RKO (cell line): ENCODE results near the gene KPNA1.
"Not testable (repeated sequence)": the region's sequence is repeated elsewhere in the genome, so short reads cannot be mapped to it uniquely, and the experiment has no call there.

ENCODE experiments used
- DNase-seq: peaks from one replicate; pipeline ENCODE4 v3.0.0-alpha.2; 2016; ENCODE audit warnings: low spot score

Gene KPNA1

GRCh38 chr3:122519693-122520092 is 5.0 kb upstream of the KPNA1 start:
- DNase-seq = peak; percentile 28

GRCh38 chr3:122516846-122517360 is 2.2 kb upstream of the KPNA1 start:
- DNase-seq = no peak

GRCh38 chr3:122515870-122516269 is 1.1 kb upstream of the KPNA1 start:
- no peak for DNase-seq

GRCh38 chr3:122515020-122515468 is 305 bp upstream of the KPNA1 start:
- DNase-seq = no peak

- DNase-seq = peak; percentile 86
These were observed 1.2 kb downstream of the KPNA1 start for GRCh38 chr3:122513386-122514122.

DNA sequence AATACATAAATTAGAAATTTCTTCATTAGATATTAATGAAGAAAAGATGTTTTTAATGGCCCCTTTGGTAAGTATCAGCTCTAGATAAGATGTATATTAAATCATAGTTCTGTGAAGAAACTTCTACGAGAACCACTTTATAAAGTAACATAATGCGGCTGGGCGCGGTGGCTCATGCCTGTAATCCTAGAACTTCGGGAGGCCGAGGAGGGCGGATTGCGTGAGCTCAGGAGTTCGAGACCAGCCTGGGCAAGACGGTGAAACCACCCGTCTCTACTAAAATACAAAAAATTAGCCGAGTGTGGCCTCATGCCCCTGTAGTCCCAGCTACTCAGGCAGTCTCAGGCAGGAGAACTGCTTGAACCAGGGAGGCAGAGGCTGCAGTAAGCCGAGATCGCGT is 2.5 kb downstream of the KPNA1 start:
- no peak for DNase-seq

GRCh38 chr3:122510878-122511535 is 3.7 kb downstream of the KPNA1 start:
- no peak for DNase-seq

- DNase-seq = not testable (repeated sequence)
These were observed 5.8 kb downstream of the KPNA1 start for GRCh38 chr3:122508944-122509343.

DNA sequence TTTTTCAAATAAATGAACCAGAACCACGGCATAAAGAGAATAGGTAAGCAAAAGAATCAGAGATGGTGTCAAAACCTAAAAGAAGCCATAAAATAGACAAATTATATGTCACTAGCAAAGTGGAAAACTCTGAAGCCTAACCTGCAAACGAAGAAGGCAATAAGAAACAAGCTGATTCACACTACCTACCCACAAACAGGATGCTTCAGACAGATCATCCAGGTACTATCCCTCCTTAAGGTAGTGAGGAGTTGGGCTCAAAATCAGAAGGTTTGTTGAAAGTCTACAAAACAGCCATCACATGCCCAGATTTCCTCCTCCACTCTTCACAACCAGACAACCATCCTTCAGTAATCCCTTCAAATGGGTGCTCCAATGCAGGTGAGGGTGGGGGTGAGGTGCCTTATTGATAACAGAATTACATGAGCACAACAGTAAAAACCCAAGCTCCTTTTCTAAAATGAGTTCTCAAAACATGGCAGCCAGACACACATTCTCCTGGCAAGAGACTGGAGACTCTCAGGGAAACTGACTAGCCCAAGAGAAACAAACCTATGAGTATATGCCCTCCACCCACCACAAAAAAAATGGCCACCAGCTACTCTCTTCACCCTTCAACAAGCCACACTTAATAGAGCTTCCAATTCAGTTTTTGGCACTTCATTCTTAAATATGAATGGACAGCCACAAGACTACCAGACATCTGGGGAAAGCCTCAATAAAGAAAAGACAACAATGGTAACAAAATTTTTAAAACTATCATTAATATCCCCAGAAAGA is 6.4 kb downstream of the KPNA1 start:
- no peak for DNase-seq

- no peak for DNase-seq
These were observed 8.3 kb downstream of the KPNA1 start for GRCh38 chr3:122506450-122506849.

DNA sequence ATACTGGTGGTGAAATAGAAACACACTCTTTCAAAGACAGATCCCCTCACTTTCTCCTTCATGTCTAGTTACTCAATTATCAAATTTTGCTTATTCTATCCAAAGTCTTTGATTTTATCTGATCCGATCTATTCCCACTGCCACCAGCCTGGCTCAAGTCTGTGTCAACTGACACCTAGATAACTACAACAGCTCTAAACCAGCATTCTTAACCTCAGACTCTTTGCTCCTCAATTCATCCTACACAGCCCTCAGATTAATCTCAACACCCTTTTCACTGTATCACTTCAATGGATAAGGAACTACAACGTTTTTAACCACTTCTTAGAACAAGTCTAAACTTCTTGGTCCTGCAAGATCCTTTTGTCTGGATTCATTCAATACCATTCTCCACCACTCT is 9.1 kb downstream of the KPNA1 start:
- no peak for DNase-seq

- DNase-seq = no peak
These were observed 11.8 kb downstream of the KPNA1 start for GRCh38 chr3:122502941-122503340.

GRCh38 chr3:122502139-122502538 is 12.6 kb downstream of the KPNA1 start:
- no peak for DNase-seq

DNA sequence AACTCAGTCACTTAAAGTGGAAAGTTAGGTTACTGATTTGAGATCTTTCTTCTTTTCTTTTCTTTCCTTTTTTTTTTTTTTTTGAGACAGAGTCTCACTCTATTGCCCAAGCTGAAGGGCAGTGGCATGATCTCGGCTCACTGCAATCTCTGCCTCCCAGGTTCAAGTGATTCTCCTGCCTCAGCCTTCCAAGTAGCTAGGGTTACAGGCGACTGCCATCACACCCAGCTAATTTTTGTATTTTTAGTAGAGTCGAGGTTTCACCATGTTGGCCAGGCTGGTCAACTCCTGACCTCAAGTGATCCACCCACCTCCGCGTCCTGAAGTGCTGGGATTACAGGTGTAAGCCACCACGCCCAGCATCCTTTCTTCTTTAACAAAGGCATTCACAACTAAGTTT is 13.8 kb downstream of the KPNA1 start:
- DNase-seq = not testable (repeated sequence)

DNA sequence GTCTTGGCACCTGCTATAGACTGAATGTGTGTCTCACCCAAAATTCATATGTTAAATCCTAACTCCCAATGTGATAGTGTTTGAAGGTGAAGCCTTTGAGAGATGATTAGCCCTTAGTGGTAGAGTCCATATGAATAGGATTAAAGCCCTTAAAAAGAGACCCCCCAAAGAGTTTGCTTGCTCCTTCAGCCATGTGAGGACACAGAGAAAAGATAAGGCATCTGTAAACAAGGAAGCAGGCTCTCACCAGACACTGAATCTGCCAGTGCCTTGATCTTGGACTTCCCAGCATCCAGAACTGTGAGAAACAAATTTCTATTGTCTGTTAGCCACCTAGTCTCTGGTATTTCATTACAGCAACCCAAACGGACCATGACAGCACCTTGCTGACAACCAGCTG is 16.6 kb downstream of the KPNA1 start:
- DNase-seq = no peak

DNA sequence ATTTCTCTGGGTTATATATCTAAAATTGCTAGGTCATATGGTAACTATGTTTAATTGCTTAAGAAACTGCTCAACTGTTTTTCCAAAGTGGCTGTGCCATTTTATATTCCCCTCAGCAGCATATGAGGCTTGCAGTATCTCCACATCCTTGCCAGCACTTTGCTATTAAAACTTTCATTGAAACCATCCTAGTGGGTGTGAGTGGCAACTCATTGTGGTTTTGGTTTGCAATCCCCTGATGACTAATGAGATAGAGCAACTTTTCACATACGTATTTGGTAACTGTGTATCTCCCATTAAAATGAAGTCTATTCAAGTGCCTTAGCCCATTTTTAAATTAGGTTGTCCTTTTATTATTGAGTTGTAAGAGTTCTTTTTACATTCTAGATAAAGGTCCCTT is 17.3 kb downstream of the KPNA1 start:
- peak; percentile 83 for DNase-seq

- DNase-seq = no peak
These were observed 18.2 kb downstream of the KPNA1 start for GRCh38 chr3:122496508-122496907.

DNA sequence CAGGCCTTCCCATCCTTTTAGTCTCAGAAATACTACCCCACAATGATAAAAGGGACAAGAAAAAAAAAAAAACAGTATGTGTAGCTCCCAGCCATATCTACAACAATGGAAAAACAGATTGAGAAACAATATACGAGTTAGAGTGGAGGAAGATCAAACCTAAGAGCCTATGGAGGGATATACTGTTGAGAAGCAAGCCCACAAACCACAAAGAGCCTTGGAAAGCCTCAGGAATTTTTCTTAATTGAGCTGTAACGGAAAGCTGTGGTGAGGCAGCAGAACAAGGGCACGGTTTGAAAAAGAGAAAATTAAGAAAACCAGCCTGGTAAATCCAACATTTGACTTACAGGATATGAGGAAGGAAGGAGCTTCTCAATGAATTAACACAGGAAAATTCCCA is 21.4 kb downstream of the KPNA1 start:
- no peak for DNase-seq

DNA sequence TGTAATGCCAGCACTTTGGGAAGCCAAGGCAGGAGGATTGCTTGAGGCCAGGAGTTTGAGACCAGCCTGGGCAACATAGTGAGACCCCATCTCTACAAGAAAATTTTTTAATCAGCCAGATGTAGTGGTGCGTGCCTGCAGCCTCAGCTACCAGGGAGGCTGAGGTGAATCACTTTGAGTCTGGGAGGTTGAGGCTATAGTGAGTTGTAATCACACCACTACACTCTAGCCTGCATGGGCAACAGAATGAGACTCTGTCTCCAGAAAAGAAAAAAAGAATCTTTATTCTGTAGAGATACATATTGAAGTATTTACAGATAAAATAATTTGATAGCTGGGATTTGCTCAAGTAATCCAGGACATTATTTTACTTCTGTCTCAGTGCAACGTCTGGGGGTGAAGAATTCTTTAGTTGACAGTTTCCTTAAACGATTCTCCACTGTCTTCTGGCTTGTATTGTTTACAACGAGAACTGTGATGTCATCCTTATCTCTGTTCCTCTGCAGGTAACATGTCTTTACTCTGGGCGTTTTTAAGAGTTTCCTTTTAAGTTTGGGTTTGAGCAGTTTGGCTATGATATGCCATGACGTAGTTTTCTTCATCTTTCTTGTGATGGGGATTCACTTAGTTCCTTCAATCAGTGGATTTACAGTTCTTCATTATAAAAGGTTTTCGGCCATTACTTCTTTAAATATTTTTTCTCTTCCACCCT is 26.3 kb downstream of the KPNA1 start:
- no peak for DNase-seq

- DNase-seq = no peak
These were observed 29.8 kb downstream of the KPNA1 start for GRCh38 chr3:122484985-122485384.

GRCh38 chr3:122481390-122481789 is 33.3 kb downstream of the KPNA1 start:
- DNase-seq = no peak

GRCh38 chr3:122476532-122476931 is 38.2 kb downstream of the KPNA1 start:
- DNase-seq = no peak
